Subcutaneous abdominal adipose tissue (tissue), 5 donors: Measurements from ENCODE around the gene DLK2.
"Not testable (repeated sequence)": the region's sequence is repeated elsewhere in the genome, so short reads cannot be mapped to it uniquely, and the experiment has no call there.

Source experiments
- H3K27ac ChIP-seq: one replicate; pipeline ENCODE4 v1.7.0; 2013; ENCODE audit warnings: low read depth, mild to moderate bottlenecking, inconsistent platforms, low read length, moderate library complexity
- H3K27me3 ChIP-seq, 5 donors: one replicate each; pipeline ENCODE4 v1.7.0; 2013; ENCODE audit warnings: low read length in 5 of 5, inconsistent platforms in 1 of 5; ENCODE audit not compliant: control insufficient read depth in 5 of 5, insufficient read depth in 4 of 5
- H3K36me3 ChIP-seq, 5 donors: one replicate each; pipeline ENCODE4 v1.7.0; 2013; ENCODE audit warnings: low read length in 5 of 5; ENCODE audit not compliant: control insufficient read depth in 5 of 5, insufficient read depth in 5 of 5
- H3K4me1 ChIP-seq, 5 donors: one replicate each; pipeline ENCODE4 v1.7.0; 2013; ENCODE audit warnings: low read length in 5 of 5, mild to moderate bottlenecking in 3 of 5, moderate library complexity in 1 of 5; ENCODE audit not compliant: control insufficient read depth in 5 of 5, insufficient read depth in 5 of 5
- H3K4me3 ChIP-seq, 5 donors: one replicate each; pipeline ENCODE4 v1.7.0; 2013; ENCODE audit warnings: low read length in 5 of 5, low read depth in 1 of 5
- H3K9ac ChIP-seq, 5 donors: one replicate each; pipeline ENCODE4 v1.7.0; 2013; ENCODE audit warnings: low read length in 5 of 5, mild to moderate bottlenecking in 4 of 5, moderate library complexity in 3 of 5
- H3K9me3 ChIP-seq, 5 donors: one replicate each; pipeline ENCODE4 v1.7.0; 2013; ENCODE audit warnings: low read length in 5 of 5; ENCODE audit not compliant: control insufficient read depth in 5 of 5
- donor health status: healthy.
- donor health status: healthy.
- donor health status: healthy.
- donor health status: healthy.
- donor health status: healthy.

Gene DLK2

GRCh38 chr6:43455531-43456428, at the start of gene DLK2:
DLK2 (minus strand) TSS chr6:43455548; CDS start chr6:43454825, 723 bp downstream.
- H3K27me3 ChIP-seq: peaks cover 5 to 19% (median 13%) of the 10 kb centered on the region in 5 donors
- no peaks in the 10 kb centered on the region for H3K9me3 ChIP-seq
- H3K9ac ChIP-seq: peak within 1 kb of the TSS in 2 of 5 donors; percentile 41 to 59
- H3K4me3 ChIP-seq: peak within 1 kb of the TSS; percentile 7 to 71 (median 57)
- H3K36me3 ChIP-seq: peaks cover 0 to 22% (median 17%) of the 10 kb centered on the region in 5 donors
- no peak within 1 kb of the TSS for H3K27ac ChIP-seq
- peaks cover 0 to 19% (median 12%) of the 10 kb centered on the region in 5 donors for H3K4me1 ChIP-seq

GRCh38 chr6:43503443-43503842, 48.1 kb upstream of the DLK2 start:
- Histone ChIP-seq H3K9ac (no peak overlapping the region), H3K27ac (no peak overlapping the region), H3K4me1 (peaks cover 0 to 32% (median 9%) of the 10 kb centered on the region in 5 donors), H3K9me3 (no peaks in the 10 kb centered on the region), H3K27me3 (peaks cover 2 to 16% (median 3%) of the 10 kb centered on the region in 5 donors), H3K4me3 (no peak overlapping the region), H3K36me3 (peaks cover 2 to 72% (median 68%) of the 10 kb centered on the region in 5 donors)

GRCh38 chr6:43502666-43503065, 47.3 kb upstream of the DLK2 start:
- H3K4me3 ChIP-seq: no peak overlapping the region
- H3K27me3 ChIP-seq: peaks cover 0 to 8% (median 2%) of the 10 kb centered on the region in 5 donors
- H3K9ac ChIP-seq: no peak overlapping the region
- no peak overlapping the region for H3K27ac ChIP-seq
- H3K36me3 ChIP-seq: peaks cover 2 to 80% (median 76%) of the 10 kb centered on the region in 5 donors
- H3K9me3 ChIP-seq: no peaks in the 10 kb centered on the region
- peaks cover 0 to 32% (median 9%) of the 10 kb centered on the region in 5 donors for H3K4me1 ChIP-seq

GRCh38 chr6:43500921-43501320, 45.6 kb upstream of the DLK2 start:
- Histone ChIP-seq H3K9ac (no peak overlapping the region), H3K4me1 (peaks cover 0 to 26% (median 4%) of the 10 kb centered on the region in 5 donors), H3K27ac (no peak overlapping the region), H3K4me3 (no peak overlapping the region), H3K36me3 (peaks cover 2 to 87% (median 81%) of the 10 kb centered on the region in 5 donors), H3K27me3 (no peaks in the 10 kb centered on the region), H3K9me3 (no peaks in the 10 kb centered on the region)

GRCh38 chr6:43499028-43499815, 43.9 kb upstream of the DLK2 start:
- Histone ChIP-seq H3K9ac (no peak overlapping the region), H3K27ac (no peak overlapping the region), H3K36me3 (peaks cover 2 to 70% (median 64%) of the 10 kb centered on the region in 5 donors)

GRCh38 chr6:43498291-43498690, 42.9 kb upstream of the DLK2 start:
- H3K9me3 ChIP-seq, H3K4me3 ChIP-seq, H3K9ac ChIP-seq, H3K27ac ChIP-seq, H3K27me3 ChIP-seq: not testable (repeated sequence)
- peaks cover 2 to 62% (median 58%) of the 10 kb centered on the region in 5 donors for H3K36me3 ChIP-seq
- H3K4me1 ChIP-seq: peaks cover 0 to 34% (median 4%) of the 10 kb centered on the region in 5 donors

More at GRCh38 chr6:43499028-43499815, 43.9 kb upstream of the DLK2 start:
- Histone ChIP-seq H3K4me1 (peaks cover 0 to 34% (median 4%) of the 10 kb centered on the region in 5 donors), H3K4me3 (no peak overlapping the region), H3K9me3 (no peaks in the 10 kb centered on the region), H3K27me3 (no peaks in the 10 kb centered on the region)

- Histone ChIP-seq H3K27ac (no peak overlapping the region), H3K9me3 (no peaks in the 10 kb centered on the region), H3K36me3 (peaks cover 2 to 56% (median 52%) of the 10 kb centered on the region in 5 donors), H3K4me3 (no peak overlapping the region), H3K4me1 (peaks cover 1 to 36% (median 4%) of the 10 kb centered on the region in 5 donors), H3K9ac (no peak overlapping the region), H3K27me3 (no peaks in the 10 kb centered on the region)
Observed at GRCh38 chr6:43497689-43498088, 42.3 kb upstream of the DLK2 start.

GRCh38 chr6:43497129-43497396, 41.7 kb upstream of the DLK2 start:
- H3K4me1 ChIP-seq: peaks cover 5 to 42% (median 10%) of the 10 kb centered on the region in 5 donors
- no peak overlapping the region for H3K27ac ChIP-seq
- H3K9ac ChIP-seq: no peak overlapping the region

GRCh38 chr6:43496370-43497128, 41.2 kb upstream of the DLK2 start:
- no peaks in the 10 kb centered on the region for H3K9me3 ChIP-seq
- H3K27me3 ChIP-seq: no peaks in the 10 kb centered on the region
- H3K4me1 ChIP-seq: peaks cover 5 to 46% (median 15%) of the 10 kb centered on the region in 5 donors
- H3K4me3 ChIP-seq: no peak overlapping the region
- no peak overlapping the region for H3K27ac ChIP-seq
- H3K9ac ChIP-seq: no peak overlapping the region
- H3K36me3 ChIP-seq: peaks cover 2 to 45% (median 41%) of the 10 kb centered on the region in 5 donors

More at GRCh38 chr6:43497129-43497396, 41.7 kb upstream of the DLK2 start:
- Histone ChIP-seq H3K36me3 (peaks cover 2 to 50% (median 46%) of the 10 kb centered on the region in 5 donors), H3K27me3 (no peaks in the 10 kb centered on the region), H3K9me3 (no peaks in the 10 kb centered on the region), H3K4me3 (no peak overlapping the region)
